Heart left ventricle (tissue), 16 donors: ENCODE data around the gene FAAH. TPM values are rescaled to one million over a fixed set of nuclear protein-coding genes. Genes with fewer than 3 reads are reported as not detected.

Experiments used
- ATAC-seq, 4 donors: fragments of 200-7000 bp; cut with Tn5 transposase; one replicate each; pipeline ENCODE4 v1.9.1; 2020 to 2022; ENCODE audit warnings: moderate library complexity in 4 of 4, mild to moderate bottlenecking in 3 of 4, moderate number of reproducible peaks in 1 of 4
- DNase-seq, 5 donors: peaks; one replicate each; pipeline ENCODE4 v3.0.0-alpha.2; 2020
- H3K27ac ChIP-seq, 12 donors: fragments of 200-600 bp; sonication (generic) in 4 of 12; one replicate each; pipeline versions ENCODE4 v1.5.0 to v1.8.0; 2016 to 2022; ENCODE audit warnings: mild to moderate bottlenecking in 2 of 12
- H3K27me3 ChIP-seq, 9 donors: fragments of 200-600 bp; sonication (generic) in 2 of 9; one replicate each; pipeline versions ENCODE4 v1.5.1 to v1.8.0; 2016 to 2022; ENCODE audit warnings: mild to moderate bottlenecking in 3 of 9
- H3K36me3 ChIP-seq, 9 donors: fragments of 200-600 bp; sonication (generic) in 2 of 9; one replicate each; pipeline versions ENCODE4 v1.5.0 to v1.8.0; 2018 to 2022; ENCODE audit warnings: mild to moderate bottlenecking in 2 of 9
- H3K4me1 ChIP-seq, 12 donors: fragments of 200-600 bp; sonication (generic) in 4 of 12; one replicate each; pipeline versions ENCODE4 v1.5.0 to v1.8.0; 2016 to 2022; ENCODE audit warnings: mild to moderate bottlenecking in 3 of 12
- H3K4me3 ChIP-seq, 12 donors: fragments of 200-600 bp; sonication (generic) in 4 of 12; one replicate each; pipeline versions ENCODE4 v1.5.0 to v1.8.0; 2017 to 2022; ENCODE audit warnings: mild to moderate bottlenecking in 9 of 12, moderate library complexity in 4 of 12
- H3K9me3 ChIP-seq, 12 donors: fragments of 200-600 bp; sonication (generic) in 4 of 12; one replicate each; pipeline versions ENCODE4 v1.5.0 to v1.8.0; 2016 to 2022; ENCODE audit warnings: mild to moderate bottlenecking in 1 of 12
- POLR2A ChIP-seq, 2 donors: fragments of 450-650 bp; IDR thresholded peaks; one replicate each; pipeline ENCODE4 v1.6.1; 2017; ENCODE audit warnings: antibody characterized with exemption in 2 of 2, mild to moderate bottlenecking in 2 of 2, moderate library complexity in 2 of 2
- WGBS, 4 donors: extraction: QIAGEN DNeasy Blood & Tissue Kit in 2 of 4; methylation state at CpG; one replicate each; pipeline versions ENCODE4 v1.1.5 to v1.1.7; 2013 to 2018; 5-methylcytosine and 5-hydroxymethylcytosine counted together
- intact Hi-C, 10 donors: fragments of 100-400 bp; cut with DNase I; formaldehyde crosslinking; loops; one replicate each; pipeline versions ENCODE4 v1.11.1 to v1.14.2; 2022
- polyA plus RNA-seq, 2 donors: library from polyadenylated mRNA; stranded (reverse); fragments of 200-250 nt; gene quantifications; one replicate each; pipeline ENCODE4 v1.2.3, GENCODE V29; 2013
- total RNA-seq, 9 donors: library from RNA; depleted of rRNA in 2 of 9; stranded (reverse); fragments of >200 nt in 2 of 9; fragmentation: NEBNext Ultra II Directional in 3 of 9; extraction: Animal tissue kit (Norgen Biotek cat#: 25700) in 3 of 9; gene quantifications; one replicate each; pipeline versions ENCODE4 v1.1.0 to v1.2.4, GENCODE V29; 2016 to 2023
- TF ChIP-seq, protein P1 (sequence below), 12 donors: fragments of 200-600 bp; sonication (generic) in 4 of 12; IDR thresholded peaks; one replicate each; pipeline versions ENCODE4 v1.5.0 to v1.8.0; 2018 to 2022; ENCODE audit warnings: antibody characterized with exemption in 12 of 12, mild to moderate bottlenecking in 5 of 12
- donor health status: ischemic (EF 13 %, LVEDD 7.1; RV severe dilation, severe dysfunction).
- donor health status: healthy with polysubstance abuse.
- donor health status: DM: no; HTN: yes; CAD: no.
- donor health status: DM: no; HTN: no; CAD: no.
- donor health status: ischemic (EF 25% LVEDD 6.9; RV normal size, moderate dysfunction).
- donor health status: ischemic (EF 25% LVEDD 5.7; RV mildly dilated, moderate dysfunction).
- donor health status: healthy.
- donor health status: DM: yes; HTN: yes; CAD: no.
- donor health status: ischemic (EF 35%, LVEDD 5.7; RV mildly dilated, moderate dysfunction).
- donor health status: nonischemic (EF 11% LVEDD 7.7; RV severe dilation, severe dysfunction).
- donor health status: DM: yes; HTN: yes; CAD: no.
- donor health status: PGD.
- donor health status: ischemic (EF 29% LVEDD 5.4; RV normal size, mild dysfunction).
- donor health status: nonischemic (EF 23%, LVEDD 6.1; RV moderate dilation, normal function).

Gene FAAH
- total and polyA plus RNA-seq, 11 donors = 1.9 to 8.0 (median 3.5) TPM

- Histone ChIP-seq H3K9me3 (no peaks in the 10 kb centered on the region), H3K36me3 (no peaks in the 10 kb centered on the region), H3K4me1 (no peaks in the 10 kb centered on the region), H3K27ac (no peak overlapping the region), H3K27me3 (peaks cover 0 to 33% (median 2%) of the 10 kb centered on the region in 9 donors), H3K4me3 (no peak overlapping the region)
- 79 to 85% (median 82%) methylated on average over 6 to 8 of the region's 8 CpGs for WGBS, 4 donors
- TF ChIP-seq POLR2A (IDR thresholded peaks at IDR 0.05) = no peak
- ATAC-seq (no peak), DNase-seq (peak in 1 of 5 donors; percentile 45)
- intact Hi-C loops = no loop called here
These were observed 65.2 kb downstream of the FAAH start for GRCh38 chr1:46459315-46459714.

DNA sequence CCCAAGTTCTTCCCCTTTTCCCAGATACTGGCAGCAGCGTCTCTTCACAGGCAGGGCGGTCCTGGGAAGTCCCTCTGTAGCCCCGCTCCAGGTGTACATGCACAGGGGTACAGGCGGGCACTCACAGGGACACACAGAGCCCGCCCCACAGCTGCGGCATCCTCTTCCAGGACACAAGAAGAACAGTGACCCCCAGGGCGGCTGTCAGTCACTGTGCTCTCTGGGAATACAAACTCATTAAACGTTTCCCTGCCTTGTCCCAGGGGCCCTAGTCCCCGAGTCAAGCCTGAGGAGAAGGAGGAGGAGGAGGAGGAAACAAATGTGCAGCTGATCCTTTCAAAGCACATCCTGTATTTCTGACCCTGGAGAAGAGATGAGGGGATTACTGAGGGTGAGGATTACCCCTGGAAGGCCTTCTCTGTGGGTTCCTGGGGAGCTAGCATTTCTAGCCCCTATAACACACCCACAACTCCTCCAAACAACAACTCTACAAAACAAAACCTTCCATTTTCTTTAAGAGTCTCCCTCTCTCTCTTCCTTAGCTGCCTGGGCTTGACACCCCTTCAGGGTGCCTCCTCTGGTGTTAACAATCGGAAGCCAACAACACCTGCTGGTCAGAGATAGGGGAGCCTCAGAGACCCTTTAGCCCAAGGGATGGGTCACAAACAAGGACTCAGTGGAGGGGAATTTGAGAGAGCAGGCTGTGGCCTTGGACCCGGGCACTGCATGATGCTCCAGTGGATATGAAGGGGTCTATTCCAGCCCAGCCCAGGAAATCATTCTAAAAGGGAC is 67.1 kb downstream of the FAAH start:
- no peak overlapping the region for H3K4me3 ChIP-seq
- no peaks in the 10 kb centered on the region for H3K9me3 ChIP-seq
- DNase-seq (peak in 1 of 5 donors; percentile 42), ATAC-seq (no peak)
- TF ChIP-seq, protein P1, sequence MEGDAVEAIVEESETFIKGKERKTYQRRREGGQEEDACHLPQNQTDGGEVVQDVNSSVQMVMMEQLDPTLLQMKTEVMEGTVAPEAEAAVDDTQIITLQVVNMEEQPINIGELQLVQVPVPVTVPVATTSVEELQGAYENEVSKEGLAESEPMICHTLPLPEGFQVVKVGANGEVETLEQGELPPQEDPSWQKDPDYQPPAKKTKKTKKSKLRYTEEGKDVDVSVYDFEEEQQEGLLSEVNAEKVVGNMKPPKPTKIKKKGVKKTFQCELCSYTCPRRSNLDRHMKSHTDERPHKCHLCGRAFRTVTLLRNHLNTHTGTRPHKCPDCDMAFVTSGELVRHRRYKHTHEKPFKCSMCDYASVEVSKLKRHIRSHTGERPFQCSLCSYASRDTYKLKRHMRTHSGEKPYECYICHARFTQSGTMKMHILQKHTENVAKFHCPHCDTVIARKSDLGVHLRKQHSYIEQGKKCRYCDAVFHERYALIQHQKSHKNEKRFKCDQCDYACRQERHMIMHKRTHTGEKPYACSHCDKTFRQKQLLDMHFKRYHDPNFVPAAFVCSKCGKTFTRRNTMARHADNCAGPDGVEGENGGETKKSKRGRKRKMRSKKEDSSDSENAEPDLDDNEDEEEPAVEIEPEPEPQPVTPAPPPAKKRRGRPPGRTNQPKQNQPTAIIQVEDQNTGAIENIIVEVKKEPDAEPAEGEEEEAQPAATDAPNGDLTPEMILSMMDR (IDR thresholded peaks at IDR 0.05) = no peak
- TF ChIP-seq POLR2A (IDR thresholded peaks at IDR 0.05) = no peak
- peaks cover 0 to 5% (median 0%) of the 10 kb centered on the region in 12 donors for H3K4me1 ChIP-seq
- H3K27ac ChIP-seq = no peak overlapping the region
- H3K36me3 ChIP-seq = no peaks in the 10 kb centered on the region
- H3K27me3 ChIP-seq = peaks cover 0 to 25% (median 4%) of the 10 kb centered on the region in 9 donors
- intact Hi-C loops = no loop called here
- WGBS, 4 donors = 59 to 69% (median 64%) methylated on average over 8 to 11 of the region's 11 CpGs

DNA sequence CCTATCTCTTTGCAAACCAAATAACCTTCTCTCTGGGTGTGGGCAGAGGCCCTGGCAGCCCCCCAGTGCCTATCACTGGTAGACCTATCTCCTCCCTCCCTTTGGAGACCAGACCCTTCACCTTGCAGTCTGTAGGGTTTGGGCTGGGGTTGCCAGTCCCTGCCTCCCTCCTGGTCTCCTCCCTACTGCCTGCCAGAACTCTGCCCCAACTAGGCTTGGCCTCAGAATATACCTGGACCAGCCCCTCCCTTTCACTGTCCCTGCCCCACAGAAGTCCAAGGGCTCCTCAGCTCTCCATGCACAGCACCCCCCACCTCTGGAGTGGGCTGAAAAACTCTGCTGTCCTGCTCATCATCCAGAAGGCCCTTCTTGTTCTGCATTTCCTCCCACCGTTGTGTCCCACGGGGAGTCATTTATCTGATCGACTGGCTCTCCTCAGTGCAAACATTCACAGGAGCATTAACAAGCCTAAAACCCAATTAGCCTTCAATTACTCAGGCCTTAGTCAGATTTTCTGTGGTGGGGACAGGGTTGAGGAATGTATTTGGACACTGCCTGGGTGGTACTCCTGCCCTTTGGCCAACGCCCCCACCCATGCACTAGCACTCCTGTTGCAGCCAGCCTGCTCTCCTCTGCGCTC is 67.8 kb downstream of the FAAH start:
- peaks cover 0 to 27% (median 6%) of the 10 kb centered on the region in 9 donors for H3K27me3 ChIP-seq

More for the DNA sequence above, 67.8 kb downstream of the FAAH start:
- Histone ChIP-seq H3K4me3 (no peak overlapping the region), H3K4me1 (peaks cover 0 to 12% (median 2%) of the 10 kb centered on the region in 12 donors), H3K9me3 (no peaks in the 10 kb centered on the region), H3K36me3 (no peaks in the 10 kb centered on the region), H3K27ac (no peak overlapping the region)
- DNase-seq = peak in 1 of 5 donors; percentile 13
- WGBS, 4 donors = 43 to 57% (median 52%) methylated on average over 5 of the region's 5 CpGs
- no peak for ATAC-seq
- intact Hi-C loops = no loop called here
- TF ChIP-seq, protein P1 (IDR thresholded peaks at IDR 0.05) = no peak
- no peak for TF ChIP-seq POLR2A (IDR thresholded peaks at IDR 0.05)

Other genes with a start within 250 kb of the FAAH start
- gene TSPAN1, start 219.2 kb upstream of the FAAH start, total RNA-seq = 1 to 10 TPM in 5 of 9 donors, under 1 TPM in 4; 0.63 to 3.5 (median 1.1) TPM
- gene TSPAN1, start 219.2 kb upstream of the FAAH start, polyA plus RNA-seq = 1 to 10 TPM in 1 of 2 donors, under 1 TPM in 1; 0.65 to 5.5 TPM
- not detected for gene P3R3URF, start 217.8 kb upstream of the FAAH start, total RNA-seq
- not detected for gene P3R3URF, start 217.8 kb upstream of the FAAH start, polyA plus RNA-seq
- 100 to 1,000 TPM; 117 to 203 (median 144) TPM for gene POMGNT1, start 195.9 kb upstream of the FAAH start, total RNA-seq
- 100 to 1,000 TPM in 1 of 2 donors, 10 to 100 TPM in 1; 85.2 to 117 TPM for gene POMGNT1, start 195.9 kb upstream of the FAAH start, polyA plus RNA-seq
- 10 to 100 TPM in 2 of 9 donors, 1 to 10 TPM in 7; 7.1 to 10.6 (median 8.9) TPM for gene LURAP1, start 191.0 kb upstream of the FAAH start, total RNA-seq
- gene LURAP1, start 191.0 kb upstream of the FAAH start, polyA plus RNA-seq = 10 to 100 TPM in 1 of 2 donors, 1 to 10 TPM in 1; 5.9 to 10.5 TPM
- gene RAD54L, start 146.6 kb upstream of the FAAH start, total RNA-seq = 1 to 10 TPM in 4 of 9 donors, under 1 TPM in 4, not detected in 1; 0.44 to 4.0 (median 0.87) TPM
- under 1 TPM; 0.30 to 0.33 TPM for gene RAD54L, start 146.6 kb upstream of the FAAH start, polyA plus RNA-seq
- gene LRRC41, start 90.7 kb upstream of the FAAH start, total RNA-seq = 10 to 100 TPM; 34.7 to 60.5 (median 45.8) TPM
- gene LRRC41, start 90.7 kb upstream of the FAAH start, polyA plus RNA-seq = 10 to 100 TPM; 17.4 to 31.7 TPM
- gene UQCRH, start 90.6 kb upstream of the FAAH start, total RNA-seq = 1,000 to 10,000 TPM in 3 of 9 donors, 100 to 1,000 TPM in 6; 622 to 2,380 (median 940) TPM
- 1,000 to 10,000 TPM; 1,451 to 2,138 TPM for gene UQCRH, start 90.6 kb upstream of the FAAH start, polyA plus RNA-seq
- gene NSUN4, start 53.5 kb upstream of the FAAH start, total RNA-seq = 10 to 100 TPM in 8 of 9 donors, 1 to 10 TPM in 1; 8.9 to 18.3 (median 14.0) TPM
- gene NSUN4, start 53.5 kb upstream of the FAAH start, polyA plus RNA-seq = 10 to 100 TPM in 1 of 2 donors, 1 to 10 TPM in 1; 9.0 to 15.3 TPM
- gene DMBX1, start 95.5 kb downstream of the FAAH start, total RNA-seq = not detected
- not detected for gene DMBX1, start 95.5 kb downstream of the FAAH start, polyA plus RNA-seq
- not detected for gene KNCN, start 157.3 kb downstream of the FAAH start, total RNA-seq
- not detected for gene KNCN, start 157.3 kb downstream of the FAAH start, polyA plus RNA-seq
- gene MKNK1, start 210.0 kb downstream of the FAAH start, total RNA-seq = 10 to 100 TPM; 23.1 to 77.6 (median 37.8) TPM
- 10 to 100 TPM; 23.5 to 35.3 TPM for gene MKNK1, start 210.0 kb downstream of the FAAH start, polyA plus RNA-seq
- gene MOB3C, start 222.5 kb downstream of the FAAH start, total RNA-seq = 10 to 100 TPM in 6 of 9 donors, 1 to 10 TPM in 3; 6.9 to 24.0 (median 11.2) TPM
- 1 to 10 TPM; 6.0 to 9.7 TPM for gene MOB3C, start 222.5 kb downstream of the FAAH start, polyA plus RNA-seq